Hypothalamus (tissue), 51 donors: ENCODE results near the gene HMG20A.

Experiments used
- DNase-seq, 51 donors: peaks; one replicate each; lab custom pipeline; 2025; lab: John Stamatoyannopoulos, UW

Gene HMG20A

DNA sequence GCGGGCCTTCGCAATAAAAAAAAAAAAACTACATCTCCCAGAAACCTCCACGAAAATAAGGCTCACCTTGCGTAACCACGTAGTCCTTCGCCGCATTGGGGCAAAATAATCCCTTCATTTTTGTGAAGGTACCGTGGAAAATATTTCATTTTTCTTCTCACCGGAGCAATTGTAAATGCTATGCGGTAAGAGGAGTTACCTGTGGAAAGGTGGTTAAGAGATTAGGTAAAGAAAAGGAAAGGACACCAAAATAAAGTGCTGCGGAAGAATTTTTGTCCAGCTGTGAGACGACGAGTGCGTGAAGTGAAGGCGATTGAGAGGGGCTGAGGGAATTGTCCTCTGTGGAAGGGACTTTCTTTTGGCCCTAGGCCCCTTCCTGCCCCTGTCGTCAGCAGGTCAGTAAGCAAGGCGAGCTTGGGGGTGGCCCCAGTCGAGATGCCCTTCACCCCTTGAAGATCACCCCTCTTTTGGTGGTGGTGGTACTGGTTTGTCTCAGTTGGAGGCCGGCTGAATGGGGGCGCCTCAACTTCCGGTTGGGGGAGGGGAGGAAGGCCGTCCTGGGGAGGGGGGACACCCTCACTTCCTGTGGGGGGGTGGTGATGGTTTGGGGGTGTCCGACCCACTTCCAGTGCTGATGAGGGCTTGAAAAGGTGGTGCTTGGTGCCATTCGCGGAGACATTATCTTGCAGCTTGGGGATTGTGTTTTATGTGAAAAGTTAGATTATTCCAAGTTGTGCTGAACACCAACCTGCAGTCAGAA lies at the start of gene HMG20A:
HMG20A (plus strand) TSS at position 279 of the 760 bp plus-strand sequence. CDS start 37,520 bp downstream, outside the sequence.
- peak in 48 of 51 donors; percentile 8 to 92 (median 48) for DNase-seq

DNA sequence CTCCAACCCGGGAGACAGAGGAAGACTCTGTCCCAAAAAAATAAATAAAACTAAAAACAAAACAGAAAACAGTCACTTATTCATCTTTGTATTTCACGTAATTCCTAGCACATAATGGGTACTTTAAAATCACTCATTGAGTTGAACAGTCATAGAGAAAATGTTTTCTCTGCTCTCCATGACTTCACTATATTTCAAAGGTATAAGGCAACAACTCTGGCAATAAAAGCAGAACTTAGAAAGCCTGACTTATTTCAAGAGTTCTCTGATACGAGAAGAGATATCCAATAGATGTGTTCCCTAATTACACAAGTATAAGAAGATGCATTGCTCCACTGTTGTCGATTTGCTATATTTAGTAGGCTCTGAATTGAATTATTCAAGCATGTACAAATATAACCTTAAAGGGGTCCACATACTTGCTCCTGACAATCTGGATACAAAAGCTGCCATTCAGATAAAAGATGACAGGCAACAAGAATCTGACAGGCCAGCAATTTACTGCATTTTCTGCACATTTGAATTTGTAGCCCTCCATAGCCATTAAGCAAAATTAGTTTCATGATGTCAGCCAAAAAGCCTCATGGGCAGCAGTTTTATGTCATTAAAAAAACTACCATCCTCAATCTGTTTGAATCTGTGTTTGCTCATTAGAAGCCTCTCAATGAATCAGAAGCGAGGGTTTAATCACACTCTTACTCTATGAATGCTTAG lies 48.7 kb upstream of the HMG20A start:
- no peak for DNase-seq

DNA sequence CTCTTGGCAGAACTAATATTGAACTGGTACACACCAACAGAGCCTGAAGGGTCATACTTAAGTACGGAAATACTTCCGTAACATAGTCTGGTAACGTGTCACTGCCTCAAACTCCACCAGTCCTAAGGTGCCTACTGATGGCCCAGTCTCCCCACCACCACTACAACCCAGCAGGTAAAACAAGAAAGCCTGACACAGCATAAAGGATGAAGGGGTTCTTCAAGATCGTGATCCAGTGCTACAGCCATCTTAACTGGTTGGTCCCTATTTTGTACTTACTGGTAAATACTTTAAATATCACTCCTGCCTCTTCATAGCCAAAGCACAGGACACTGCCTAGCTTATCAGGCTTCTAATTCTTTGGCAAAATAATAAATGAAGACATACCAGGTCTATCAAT lies 47.2 kb upstream of the HMG20A start:
- DNase-seq: no peak

DNA sequence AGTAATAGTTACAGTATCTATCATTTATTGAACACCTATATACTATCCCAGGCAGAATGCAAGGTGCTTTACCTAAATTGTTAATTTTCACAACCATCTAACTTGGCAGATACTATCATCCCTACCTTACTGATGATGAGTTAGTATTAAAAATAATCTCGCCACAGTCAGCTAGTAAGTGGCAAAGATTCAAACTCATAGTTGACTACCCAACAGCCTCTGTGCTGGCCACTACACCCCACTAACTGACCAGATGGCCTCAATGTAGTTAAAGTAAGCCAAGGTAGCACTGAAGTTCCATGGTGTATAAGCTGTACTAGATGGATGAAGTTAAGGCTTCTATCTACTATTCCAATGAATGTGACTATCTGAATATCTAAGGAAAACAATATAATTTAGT lies 45.6 kb upstream of the HMG20A start:
- no peak for DNase-seq

DNA sequence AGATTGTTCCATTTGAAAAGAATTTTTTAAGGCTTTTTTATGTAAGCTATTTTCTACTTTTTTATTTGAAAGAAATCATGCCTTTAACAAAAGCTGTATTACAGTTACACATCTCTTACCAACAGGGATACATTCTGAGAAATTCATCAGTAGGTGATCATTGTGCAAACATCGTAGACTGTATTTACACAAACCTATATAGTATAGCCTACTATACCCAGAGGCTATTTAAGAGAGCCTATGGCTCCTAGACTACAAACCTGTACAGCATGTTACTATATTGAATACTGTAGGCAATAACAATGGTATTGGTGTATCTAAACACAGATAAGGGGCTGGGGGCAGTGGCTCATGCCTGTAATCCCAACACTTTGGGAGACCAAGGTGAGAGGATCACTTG lies 43.9 kb upstream of the HMG20A start:
- no peak for DNase-seq

DNA sequence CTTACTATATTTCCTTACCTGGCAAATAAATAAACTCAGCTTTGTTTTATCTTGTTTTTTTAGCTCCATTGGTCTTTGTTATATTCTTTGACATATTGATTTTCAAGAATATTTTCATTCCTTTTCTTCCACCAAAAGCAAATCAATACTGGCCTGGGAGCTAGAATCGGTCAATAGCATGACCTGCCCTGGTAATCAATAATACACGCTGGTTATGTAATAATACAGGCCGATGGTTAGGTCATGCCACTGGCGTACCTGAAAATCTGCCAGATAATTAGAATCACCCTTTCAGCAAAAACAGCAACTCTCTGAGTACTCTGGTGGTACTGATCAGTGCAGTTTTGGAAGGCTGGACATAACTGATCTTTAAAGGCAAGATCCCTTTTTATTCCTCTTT lies 40.7 kb upstream of the HMG20A start:
- no peak for DNase-seq

DNA sequence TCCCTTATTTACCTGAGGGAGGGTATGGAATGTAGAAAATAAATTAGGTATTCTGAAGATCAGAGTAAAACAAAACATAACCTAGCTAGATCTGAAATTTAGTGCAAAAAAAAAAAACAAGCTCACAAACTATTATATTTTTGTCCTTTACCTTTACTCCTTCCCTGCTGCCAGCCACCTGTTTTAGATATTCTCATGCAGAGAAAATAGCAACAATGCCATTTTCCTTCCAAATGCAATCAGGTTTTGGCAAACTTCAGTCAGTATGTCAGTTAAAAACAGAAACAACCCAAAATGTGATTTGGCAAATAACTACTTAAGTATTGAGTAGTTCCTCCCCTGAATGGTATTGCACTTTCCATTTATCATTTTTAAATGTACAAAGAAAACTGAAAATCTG lies 36.6 kb upstream of the HMG20A start:
- no peak for DNase-seq

DNA sequence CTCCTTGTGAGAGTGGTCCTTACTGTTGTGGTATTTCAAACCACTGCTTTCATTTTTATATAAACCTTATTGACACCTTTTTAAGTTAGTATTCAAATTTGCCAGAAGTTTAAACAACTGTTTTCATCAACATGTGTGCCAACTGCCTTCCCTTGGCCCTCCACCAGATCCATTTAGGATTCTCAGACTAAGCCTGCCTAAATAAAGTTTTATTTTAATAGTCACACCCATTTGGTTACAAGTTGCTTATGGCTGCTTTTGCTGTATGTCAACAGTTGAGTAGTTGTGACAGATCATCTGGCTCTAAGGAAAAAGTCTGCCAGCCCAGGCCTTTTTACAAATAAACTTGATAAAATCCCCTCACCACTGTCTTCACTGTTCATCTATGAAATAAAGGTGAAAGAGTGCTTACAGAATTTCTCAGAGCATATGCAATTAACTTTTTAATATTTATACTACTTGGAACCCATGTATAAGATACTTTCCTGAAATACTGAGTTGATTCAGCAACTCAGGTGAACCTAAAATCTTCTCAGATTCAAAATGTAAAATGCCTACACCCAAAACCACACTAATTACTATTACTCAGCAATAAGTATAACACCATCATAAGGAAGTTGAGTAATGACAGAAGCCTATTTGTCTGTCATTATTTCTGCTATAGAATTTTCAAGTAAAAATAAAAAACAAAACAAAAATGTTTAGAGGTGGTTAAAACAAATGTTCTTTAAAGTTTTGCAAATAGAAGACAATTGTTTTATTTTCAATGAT lies 35.9 kb upstream of the HMG20A start:
- no peak for DNase-seq

DNA sequence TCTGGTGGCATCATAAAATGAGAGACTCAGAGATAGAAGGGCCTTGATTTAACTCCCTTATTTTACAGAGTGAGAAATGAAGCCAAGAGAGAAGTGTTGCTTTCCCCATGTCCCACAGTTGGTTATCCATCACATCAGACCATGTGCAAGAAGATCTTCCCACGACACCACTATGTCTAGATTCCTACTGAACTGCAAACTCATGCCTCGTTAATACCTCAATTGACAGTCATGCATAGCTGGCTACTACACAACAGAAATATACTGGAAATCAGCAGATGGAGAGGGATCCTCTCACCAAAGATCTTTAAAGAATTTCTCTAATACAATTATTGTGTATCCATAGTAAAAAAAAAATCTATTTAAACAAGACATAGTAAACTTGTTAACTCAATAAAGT lies 34.1 kb upstream of the HMG20A start:
- DNase-seq: no peak

DNA sequence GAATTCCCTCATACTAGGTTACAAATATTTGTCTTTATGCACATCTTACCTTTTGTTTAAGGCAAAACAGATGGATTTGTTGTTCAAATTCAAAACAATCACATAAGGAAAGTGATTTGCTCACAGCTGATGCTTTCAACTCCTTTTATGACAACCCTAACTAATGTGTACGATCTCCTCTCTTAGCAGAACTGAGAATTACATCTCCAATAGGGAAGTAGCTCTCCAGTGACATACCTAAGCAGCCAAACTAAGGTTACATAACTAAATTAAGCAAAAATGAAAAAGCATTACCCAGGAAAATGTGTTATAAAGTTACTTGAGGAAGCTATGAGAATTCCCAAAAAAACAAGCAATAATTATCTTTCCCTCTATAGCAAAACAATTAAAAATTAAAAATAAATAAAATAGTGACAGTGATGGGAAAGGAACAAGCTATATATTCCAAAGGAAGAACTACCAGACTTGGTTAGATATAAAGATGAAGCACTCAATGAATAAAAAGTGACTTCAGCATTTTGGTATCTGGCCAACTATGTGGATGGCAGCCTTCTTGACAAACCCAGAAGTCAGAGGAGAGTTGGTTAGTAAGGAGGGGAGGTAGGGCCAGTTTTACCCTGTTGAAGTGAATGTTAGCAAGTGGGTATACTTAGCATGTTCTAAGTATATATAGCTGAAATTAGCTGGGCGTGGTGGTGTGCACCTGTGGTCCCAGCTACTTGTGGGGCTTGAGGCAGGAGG lies 33.2 kb upstream of the HMG20A start:
- DNase-seq: no peak

DNA sequence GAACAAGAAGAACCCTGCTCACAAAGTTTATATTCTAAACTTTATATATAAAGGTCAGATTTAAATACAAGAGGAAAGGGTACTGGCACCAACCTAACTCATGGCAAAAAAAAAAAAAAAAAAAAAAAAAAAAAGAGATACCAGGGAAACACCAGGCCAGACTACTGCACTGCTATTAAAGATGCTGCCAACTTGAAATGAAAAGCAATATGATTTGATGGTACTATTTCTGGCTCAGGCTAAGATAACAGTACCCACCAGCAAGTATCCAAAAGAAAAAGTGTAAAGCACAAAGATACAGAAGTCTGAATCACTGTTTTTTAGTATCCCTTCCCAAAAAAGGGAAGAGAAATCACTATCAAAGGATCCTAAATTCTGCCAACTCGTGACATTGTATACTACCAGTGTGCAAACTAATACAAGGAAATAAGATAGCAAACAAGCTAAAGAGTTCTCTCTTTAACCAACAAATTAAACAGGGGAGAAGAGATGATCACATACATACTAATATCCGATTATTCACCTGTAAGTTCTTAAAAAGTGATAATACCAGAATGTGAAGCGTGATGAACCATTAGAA lies 29.2 kb upstream of the HMG20A start:
- DNase-seq: no peak

DNA sequence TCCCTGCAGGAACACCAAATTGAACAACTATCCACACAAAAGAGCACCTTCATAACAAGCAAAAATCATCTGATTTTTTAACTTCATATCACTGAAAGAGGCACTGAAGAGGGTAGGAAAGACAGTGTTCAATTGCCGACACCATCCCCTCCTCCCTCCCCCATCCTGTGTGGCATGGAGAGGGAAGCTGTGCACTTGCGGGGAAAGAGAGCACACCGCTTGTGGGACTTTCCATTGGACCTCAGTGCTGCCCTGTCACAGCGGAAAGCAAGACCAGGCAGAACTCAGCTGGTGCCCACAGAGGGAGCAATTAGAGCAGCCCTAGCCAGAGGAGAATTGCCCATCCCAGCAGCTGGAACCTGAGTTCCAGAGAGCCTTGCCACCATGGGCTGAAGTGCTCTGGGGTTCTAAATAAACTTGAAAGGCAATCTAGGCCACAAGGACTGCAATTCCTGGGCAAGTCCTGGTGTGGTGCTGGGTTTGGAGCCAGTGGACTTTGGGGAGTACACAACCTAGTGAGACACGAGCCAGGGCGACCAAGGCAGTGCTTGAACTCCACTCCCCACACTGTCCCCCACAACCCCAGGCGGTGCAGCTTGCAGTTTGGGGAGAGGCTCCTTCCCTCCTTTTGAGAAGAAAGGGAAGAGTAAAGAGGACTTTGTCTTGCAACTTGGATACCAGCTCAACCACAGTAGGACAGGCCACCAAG lies 27.8 kb upstream of the HMG20A start:
- no peak for DNase-seq

DNA sequence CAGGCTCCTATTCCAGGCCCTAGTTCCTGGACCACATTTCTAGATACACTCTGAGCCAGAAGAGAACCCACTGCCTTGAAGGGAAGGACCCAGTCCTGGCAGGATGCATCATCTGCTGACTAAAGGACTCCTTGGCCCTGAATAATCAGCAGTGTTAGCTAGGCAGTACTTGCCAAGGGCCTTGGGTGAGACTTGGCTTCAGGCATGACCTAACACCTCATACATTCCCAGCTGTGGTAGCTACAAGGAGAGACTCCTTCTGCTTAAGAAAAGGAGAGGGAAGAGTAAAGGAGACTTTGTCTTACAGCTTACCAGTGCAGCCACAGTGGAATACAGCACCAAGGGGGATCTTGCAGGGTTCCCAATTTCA lies 27.2 kb upstream of the HMG20A start:
- no peak for DNase-seq

DNA sequence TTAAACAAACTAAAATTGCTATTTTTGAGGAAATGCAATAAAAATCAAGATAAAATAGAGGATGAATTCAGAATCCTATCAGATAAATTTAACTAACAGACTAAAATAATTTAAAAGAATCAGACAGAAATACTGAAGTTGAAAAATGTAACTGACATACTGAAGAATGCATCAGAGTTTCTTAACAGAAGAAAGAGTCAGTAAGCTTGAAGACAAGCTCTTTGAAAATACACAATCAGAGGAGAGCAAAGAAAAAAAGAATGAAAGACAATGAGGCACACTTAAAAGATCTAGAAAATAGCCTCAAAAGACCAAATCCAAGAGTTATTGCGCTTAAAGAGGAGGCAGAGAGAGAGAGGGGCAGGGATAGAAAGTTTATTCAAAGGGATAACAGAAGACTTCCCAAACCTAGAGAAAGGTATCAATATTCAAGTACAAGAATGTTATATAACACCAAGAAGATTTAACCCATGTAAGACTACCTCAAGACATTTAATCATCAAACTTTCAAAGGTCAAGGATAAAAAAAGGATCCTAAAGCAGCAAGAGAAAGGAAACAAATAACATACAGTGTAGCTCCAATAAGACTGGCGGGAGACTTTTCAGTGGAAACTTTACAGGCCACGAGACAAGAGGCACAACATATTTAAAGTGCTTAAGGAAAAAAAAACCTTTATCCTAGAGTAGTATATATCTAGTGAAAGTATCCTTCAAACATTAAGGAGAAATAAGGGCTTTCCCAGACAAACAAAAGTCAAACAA lies 25.5 kb upstream of the HMG20A start:
- no peak for DNase-seq

DNA sequence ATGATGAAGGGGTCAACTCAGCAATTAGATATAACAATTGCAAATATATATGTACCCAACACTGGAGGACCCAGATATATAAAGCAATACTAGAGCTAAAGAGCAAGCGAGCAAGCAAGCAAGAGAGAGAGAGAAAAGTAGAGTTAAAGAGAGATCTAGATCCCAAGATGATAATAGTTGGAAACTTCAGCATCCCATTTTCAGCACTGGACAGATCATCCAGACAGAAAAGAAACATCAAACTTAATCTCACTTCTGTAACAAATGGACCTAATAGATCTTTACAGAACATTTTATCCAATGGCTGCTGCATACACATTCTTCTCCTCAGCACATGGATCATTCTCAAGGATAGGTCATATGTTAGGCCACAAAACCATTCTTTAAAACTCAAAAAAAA lies 24.0 kb upstream of the HMG20A start:
- DNase-seq: no peak

DNA sequence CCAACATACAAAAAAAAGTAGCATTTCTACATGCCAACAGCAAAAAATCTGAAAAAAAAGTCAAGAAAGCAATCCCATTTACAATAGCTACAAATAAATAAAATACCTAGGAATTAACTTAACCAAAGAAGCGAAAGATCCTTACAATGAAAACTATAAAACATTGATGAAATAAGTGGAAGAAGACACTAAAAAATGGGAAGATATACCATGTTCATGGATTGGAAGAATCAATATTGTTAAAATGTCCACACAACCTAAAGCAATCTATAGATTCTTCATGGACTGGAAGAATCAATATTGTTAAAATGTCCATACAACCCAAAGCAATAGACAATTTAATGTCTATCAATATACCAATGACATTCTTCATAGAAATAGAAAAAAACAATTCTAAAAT lies 21.8 kb upstream of the HMG20A start:
- DNase-seq: no peak

DNA sequence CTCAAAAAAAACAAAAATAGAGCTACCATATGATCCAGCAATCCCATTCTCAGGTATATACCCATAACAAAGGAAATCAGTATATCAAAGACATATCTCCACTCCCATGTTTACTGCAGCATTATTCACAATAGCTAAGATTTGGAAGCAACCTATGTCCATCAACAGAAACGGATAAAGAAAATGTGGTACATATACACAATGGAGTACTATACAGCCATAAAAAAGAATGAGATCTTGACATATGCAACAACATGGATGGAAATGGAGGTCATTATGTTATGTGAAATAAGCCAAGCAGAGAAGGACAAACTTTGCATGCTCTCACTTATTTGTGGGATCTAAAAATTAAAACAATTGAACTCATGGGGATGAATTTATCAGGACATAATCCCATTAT lies 20.4 kb upstream of the HMG20A start:
- no peak for DNase-seq

DNA sequence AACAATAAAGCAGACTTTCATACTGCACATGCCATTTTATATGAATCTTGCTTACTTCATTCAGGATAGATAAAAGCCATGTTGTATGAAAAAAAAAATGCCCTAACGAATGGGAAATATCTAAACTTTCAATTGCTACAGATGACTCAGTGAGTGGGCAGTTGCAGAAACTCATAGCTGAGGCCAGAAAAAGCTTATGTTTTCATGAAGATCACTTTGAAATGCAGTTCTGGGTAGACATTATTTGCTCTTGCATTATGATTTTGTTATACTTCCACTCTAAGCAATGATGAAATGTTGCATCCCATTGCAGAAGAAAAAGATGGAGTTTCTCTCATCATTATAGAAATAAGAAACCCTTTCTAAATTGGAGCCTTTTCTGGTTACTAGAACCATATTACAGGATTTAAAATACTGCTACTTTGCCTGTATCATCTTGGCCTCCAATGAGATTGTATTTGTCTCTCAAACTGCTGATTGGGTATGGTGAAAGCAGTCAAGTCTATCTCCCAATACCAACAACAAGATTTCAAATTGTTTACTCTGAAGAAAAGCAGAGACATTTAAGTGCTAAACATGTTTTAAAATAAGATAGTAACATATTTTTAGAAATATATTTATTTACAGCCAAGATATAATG lies 17.8 kb upstream of the HMG20A start:
- DNase-seq: no peak
